H1 (cell line): ENCODE data around the gene VSIR. TPM values are rescaled to one million over a fixed set of nuclear protein-coding genes. Genes with fewer than 3 reads are reported as not detected.

ENCODE experiments used
- CTCF ChIA-PET: fragments of 300-600 bp; sonication (Branson Sonifier 250); formaldehyde crosslinking; loops from one replicate; lab custom pipeline; 2021; ENCODE audit not compliant: partially characterized antibody; lab: Charles Lee
- POLR2A ChIA-PET: fragments of 300-600 bp; sonication (Branson Sonifier 250); formaldehyde crosslinking; loops from one replicate; lab custom pipeline; 2021; ENCODE audit warnings: inconsistent platforms; ENCODE audit not compliant: partially characterized antibody; lab: Charles Lee
- DNase-seq, 2 experiments: peaks; one replicate each; pipeline versions ENCODE4 v3.0.0 to v3.0.0-alpha.2; 2010 to 2022; ENCODE audit warnings: low spot score in 2 of 2, low read depth in 1 of 2, mixed read lengths in 1 of 2
- FAIRE-seq: peaks from 2 replicates; lab custom pipeline; 2011; peaks lifted over from hg19 to GRCh38; lab: Jason Lieb, UNC
- H2AFZ ChIP-seq: 2 replicates; pipeline ENCODE4 v1.8.1; 2012; ENCODE audit warnings: low read length, inconsistent platforms
- H2AK5ac ChIP-seq: 2 replicates; pipeline ENCODE4 v1.6.1; 2013; ENCODE audit warnings: low read depth, low read length
- H2BK120ac ChIP-seq: replicated peaks from 2 replicates; pipeline ENCODE3; 2013; ENCODE audit warnings: low read depth, low read length, inconsistent platforms
- H2BK12ac ChIP-seq: 2 replicates; pipeline ENCODE4 v1.6.1; 2013; ENCODE audit warnings: low read depth, low read length
- H2BK15ac ChIP-seq: 2 replicates; pipeline ENCODE4 v1.6.1; 2013; ENCODE audit warnings: low read length
- H2BK20ac ChIP-seq: 2 replicates; pipeline ENCODE4 v1.6.1; 2013; ENCODE audit warnings: low read length
- H2BK5ac ChIP-seq: 2 replicates; pipeline ENCODE4 v1.6.1; 2013; ENCODE audit warnings: low read depth, low read length
- H3K14ac ChIP-seq: 2 replicates; pipeline ENCODE4 v1.6.1; 2013; ENCODE audit warnings: inconsistent platforms; ENCODE audit not compliant: insufficient read length
- H3K18ac ChIP-seq: 2 replicates; pipeline ENCODE4 v1.6.1; 2013; ENCODE audit warnings: low read length; ENCODE audit errors: extremely low read depth
- H3K23ac ChIP-seq: 2 replicates; pipeline ENCODE4 v1.6.1; 2013; ENCODE audit warnings: inconsistent platforms; ENCODE audit not compliant: insufficient read length
- H3K23me2 ChIP-seq: 2 replicates; pipeline ENCODE4 v1.6.1; 2013; ENCODE audit warnings: low read depth, low read length
- H3K27ac ChIP-seq: 2 replicates; pipeline ENCODE4 v1.6.1; 2011; ENCODE audit warnings: low read depth, low read length, inconsistent platforms
- H3K27me3 ChIP-seq, 4 experiments: replicated peaks in 1 of 4; 1 replicate in 1 of 4; 2 replicates in 3 of 4; pipeline versions ENCODE4 v1.6.1 to v1.8.1; 2011 to 2013; ENCODE audit warnings: low read length in 3 of 4, mild to moderate bottlenecking in 3 of 4, inconsistent platforms in 2 of 4, mixed read lengths in 2 of 4, moderate library complexity in 1 of 4; ENCODE audit not compliant: control insufficient read depth in 3 of 4, insufficient read depth in 3 of 4; ENCODE audit errors: extremely low read depth in 1 of 4
- H3K36me3 ChIP-seq, 4 experiments: 2 replicates each; pipeline versions ENCODE4 v1.6.1 to v1.8.1; 2011 to 2013; ENCODE audit warnings: mild to moderate bottlenecking in 4 of 4, low read length in 3 of 4, moderate library complexity in 2 of 4, control low read depth in 1 of 4, inconsistent platforms in 1 of 4; ENCODE audit not compliant: insufficient read depth in 4 of 4, control insufficient read depth in 2 of 4
- H3K4ac ChIP-seq: replicated peaks from 2 replicates; pipeline ENCODE3; 2013; ENCODE audit warnings: low read length, low read depth, mixed read lengths, inconsistent platforms; ENCODE audit not compliant: insufficient read length
- H3K4me1 ChIP-seq, 4 experiments: replicated peaks in 1 of 4; 1 replicate in 1 of 4; 2 replicates in 3 of 4; pipeline versions ENCODE4 v1.6.1 to v1.8.1; 2011 to 2013; ENCODE audit warnings: low read length in 3 of 4, inconsistent platforms in 2 of 4, mixed read lengths in 1 of 4; ENCODE audit not compliant: insufficient read depth in 4 of 4, control insufficient read depth in 3 of 4
- H3K4me2 ChIP-seq, 2 experiments: 2 replicates each; pipeline versions ENCODE4 v1.6.1 to v1.8.1; 2011 to 2013; ENCODE audit warnings: low read depth in 2 of 2, low read length in 2 of 2, control low read depth in 1 of 2, inconsistent platforms in 1 of 2, mild to moderate bottlenecking in 1 of 2; ENCODE audit not compliant: insufficient read depth in 1 of 2
- H3K4me3 ChIP-seq, 4 experiments: fragments of 200-600, 300-600 bp in 1 of 4; sonication (generic), shearing (Covaris generic), sonication (Bioruptor Twin) in 1 of 4; 2 replicates each; pipeline versions ENCODE4 v1.5.1 to v1.8.1; 2011 to 2016; ENCODE audit warnings: low read length in 4 of 4, low read depth in 3 of 4, control low read depth in 2 of 4, inconsistent platforms in 2 of 4, mild to moderate bottlenecking in 2 of 4, mixed read lengths in 1 of 4, moderate library complexity in 1 of 4; ENCODE audit not compliant: insufficient read depth in 2 of 4; ENCODE audit errors: extremely low read depth in 1 of 4
- H3K56ac ChIP-seq: replicated peaks from 2 replicates; pipeline ENCODE3; 2013; ENCODE audit warnings: low read depth, mild to moderate bottlenecking, mixed read lengths, low read length, inconsistent platforms; ENCODE audit not compliant: insufficient read length
- H3K79me1 ChIP-seq: 2 replicates; pipeline ENCODE4 v1.6.1; 2013; ENCODE audit warnings: low read depth, low read length, control low read depth
- H3K79me2 ChIP-seq, 2 experiments: 2 replicates each; pipeline versions ENCODE4 v1.6.1 to v1.8.1; 2012 to 2013; ENCODE audit warnings: low read length in 2 of 2, mild to moderate bottlenecking in 2 of 2, inconsistent platforms in 1 of 2; ENCODE audit not compliant: insufficient read depth in 2 of 2, control insufficient read depth in 1 of 2
- H3K9ac ChIP-seq, 4 experiments: replicated peaks in 1 of 4; 1 replicate in 1 of 4; 2 replicates in 3 of 4; pipeline versions ENCODE4 v1.6.1 to v1.8.1; 2011 to 2013; ENCODE audit warnings: low read depth in 3 of 4, low read length in 3 of 4, control low read depth in 2 of 4, mild to moderate bottlenecking in 2 of 4, moderate library complexity in 2 of 4, inconsistent platforms in 1 of 4; ENCODE audit errors: extremely low read depth in 1 of 4
- H3K9me3 ChIP-seq, 2 experiments: 2 replicates each; pipeline versions ENCODE4 v1.6.1 to v1.8.1; 2012 to 2013; ENCODE audit warnings: mild to moderate bottlenecking in 2 of 2, moderate library complexity in 2 of 2, control low read depth in 1 of 2, inconsistent platforms in 1 of 2, low read depth in 1 of 2, low read length in 1 of 2, mixed read lengths in 1 of 2; ENCODE audit not compliant: insufficient read depth in 2 of 2
- H4K20me1 ChIP-seq, 2 experiments: replicated peaks in 1 of 2; 2 replicates each; pipeline versions ENCODE3 to v1.8.1; 2011 to 2013; ENCODE audit warnings: inconsistent platforms in 2 of 2, low read length in 2 of 2, mild to moderate bottlenecking in 1 of 2; ENCODE audit not compliant: insufficient read depth in 2 of 2, control insufficient read depth in 1 of 2
- H4K5ac ChIP-seq: 2 replicates; pipeline ENCODE4 v1.6.1; 2013; ENCODE audit warnings: low read length, low read depth, mixed read lengths, inconsistent platforms; ENCODE audit not compliant: insufficient read length
- H4K8ac ChIP-seq: 2 replicates; pipeline ENCODE4 v1.8.0; 2013; ENCODE audit warnings: mild to moderate bottlenecking, moderate library complexity, low read length, inconsistent platforms; ENCODE audit not compliant: insufficient read depth; ENCODE audit errors: extremely low read depth
- H4K91ac ChIP-seq: replicated peaks from 2 replicates; pipeline ENCODE3; 2013; ENCODE audit warnings: low read length, mixed read lengths, inconsistent platforms; ENCODE audit not compliant: insufficient read length
- BCL11A ChIP-seq, 2 experiments: IDR thresholded peaks; one replicate each; pipeline ENCODE4 v1.6.1; 2011; ENCODE audit warnings: low read depth in 2 of 2, low read length in 2 of 2, mild to moderate bottlenecking in 2 of 2
- CREB1 ChIP-seq: IDR thresholded peaks from 2 replicates; pipeline ENCODE4 v1.6.1; 2012; ENCODE audit warnings: inconsistent platforms
- CTBP2 ChIP-seq: IDR thresholded peaks from 2 replicates; pipeline ENCODE4 v1.7.0; 2011; ENCODE audit warnings: borderline replicate concordance, mild to moderate bottlenecking, moderate library complexity, mixed read lengths, low read length; ENCODE audit not compliant: insufficient read depth, insufficient read length
- JUN ChIP-seq: IDR thresholded peaks from 2 replicates; pipeline ENCODE4 v1.6.1; 2011; ENCODE audit warnings: low read depth, mild to moderate bottlenecking, improper control_type of control experiment, low read length
- KDM1A ChIP-seq: fragments of 200-600, 300-600 bp; sonication (generic); IDR thresholded peaks from 2 replicates; pipeline ENCODE4 v1.7.1; 2016; ENCODE audit warnings: mild to moderate bottlenecking, low read length, borderline replicate concordance
- POU5F1 ChIP-seq: IDR thresholded peaks from 2 replicates; pipeline ENCODE4 v1.6.1; 2011; ENCODE audit warnings: low read depth, mild to moderate bottlenecking, low read length, moderate library complexity
- SP1 ChIP-seq: IDR thresholded peaks from 2 replicates; pipeline ENCODE4 v1.6.1; 2011; ENCODE audit warnings: low read depth, low read length
- SRF ChIP-seq: IDR thresholded peaks from 2 replicates; pipeline ENCODE4 v1.6.1; 2011; ENCODE audit warnings: mild to moderate bottlenecking, low read depth, low read length, moderate library complexity
- SUZ12 ChIP-seq: fragments of 200-600 bp; sonication (generic); IDR thresholded peaks from 2 replicates; pipeline ENCODE4 v1.6.1; 2012; ENCODE audit warnings: mild to moderate bottlenecking, inconsistent platforms, low read length, moderate library complexity, mixed read lengths
- TAF1 ChIP-seq: IDR thresholded peaks from 2 replicates; pipeline ENCODE4 v1.6.1; 2011; ENCODE audit warnings: mild to moderate bottlenecking, low read depth, low read length
- USF2 ChIP-seq: IDR thresholded peaks from 2 replicates; pipeline ENCODE4 v1.6.1; 2011; ENCODE audit warnings: low read length, improper control_type of control experiment
- ZNF274 ChIP-seq: IDR thresholded peaks from 2 replicates; pipeline ENCODE4 v1.7.0; 2012; ENCODE audit warnings: low read length, borderline replicate concordance; ENCODE audit errors: extremely low read depth
- WGBS, 2 experiments: shearing (Covaris generic) in 1 of 2; methylation state at CpG; one replicate each; pipeline versions ENCODE4 v1.1.6 to v1.1.7; 2013 to 2015; ENCODE audit warnings: low lambda C conversion rate in 2 of 2, mixed read lengths in 2 of 2, inconsistent platforms in 1 of 2, low coverage in 1 of 2, missing lambda C conversion rate in 1 of 2; ENCODE audit not compliant: insufficient replicate concordance in 2 of 2, insufficient coverage in 1 of 2, insufficient read length in 1 of 2; ENCODE audit errors: extremely low coverage in 1 of 2, missing lambda C conversion rate in 1 of 2; 5-methylcytosine and 5-hydroxymethylcytosine counted together
- polyA plus RNA-seq, 7 experiments: library from polyadenylated mRNA; depleted of rRNA in 3 of 7; stranded (reverse) in 5 of 7; unstranded in 2 of 7; fragments of >200 nt in 5 of 7; fragments of 200-250 nt in 2 of 7; gene quantifications; 1 replicate in 5 of 7; 2 replicates in 1 of 7; 4 replicates in 1 of 7; pipeline versions ENCODE4 v1.2.1 to v1.2.3, GENCODE V29; 2011 to 2013; ENCODE audit warnings: missing spikeins in 2 of 7, mixed read lengths in 2 of 7
- total RNA-seq: library from RNA; stranded (reverse); fragmentation: NEBNext Ultra II Directional; extraction: Animal tissue kit (Norgen Biotek cat#: 25700); gene quantifications from 2 replicates; pipeline ENCODE4 v1.2.1, GENCODE V29; 2021

VSIR gene
- total and polyA plus RNA-seq, 2 of the 8 experiments (the other 6 are each of a cell fraction or from before 2014, with no cell fraction given): 0.33 TPM; not detected in 1

DNA sequence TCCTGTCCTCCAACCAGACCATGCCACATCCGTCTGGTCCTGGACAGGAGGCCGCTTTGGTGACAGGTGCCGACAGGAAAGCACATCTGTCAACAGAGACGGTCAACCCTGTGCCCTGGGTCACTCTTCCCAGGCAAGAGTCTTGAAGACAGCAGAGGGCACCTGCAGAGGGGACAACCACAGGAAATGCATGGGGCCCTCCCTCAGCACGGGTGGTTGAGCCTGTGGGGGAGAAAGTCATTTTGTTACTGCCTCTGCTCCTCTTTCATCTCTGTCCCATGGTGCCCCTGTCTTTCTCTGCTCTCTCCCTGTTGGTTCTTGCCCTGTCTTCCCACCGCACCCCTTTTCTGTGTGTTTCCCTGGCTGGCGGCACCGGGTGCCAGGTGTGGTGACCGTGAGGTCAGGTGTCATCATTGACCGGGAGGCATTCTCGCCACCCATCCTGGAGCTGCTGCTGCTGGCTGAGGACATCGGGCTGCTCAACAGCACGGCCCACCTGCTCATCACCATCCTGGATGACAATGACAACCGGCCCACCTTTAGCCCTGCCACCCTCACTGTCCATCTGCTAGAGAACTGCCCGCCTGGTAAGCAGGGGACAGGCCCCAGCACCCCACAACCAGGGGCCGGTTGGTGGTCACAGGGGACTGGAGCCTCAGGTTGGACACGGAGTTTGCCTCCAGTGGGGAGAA, 17.6 kb upstream of the VSIR start:
- Histone ChIP-seq H2BK5ac (no peak overlapping the region), H3K4ac (no peak overlapping the region), H4K91ac (no peak overlapping the region), H3K36me3 (no peaks in the 10 kb centered on the region), H2AK5ac (no peak overlapping the region), H3K9ac (no peak overlapping the region), H2AFZ (no peak overlapping the region), H3K18ac (no peak overlapping the region), H3K79me2 (no peaks in the 10 kb centered on the region), H3K27me3 (no peaks in the 10 kb centered on the region), H3K14ac (no peak overlapping the region), H3K9me3 (no peaks in the 10 kb centered on the region), H3K56ac (no peak overlapping the region), H3K4me1 (no peaks in the 10 kb centered on the region), H3K23ac (no peak overlapping the region), H2BK120ac (no peak overlapping the region), H3K79me1 (no peaks in the 10 kb centered on the region), H2BK12ac (no peak overlapping the region), H2BK15ac (no peak overlapping the region), H4K8ac (no peak overlapping the region), H3K27ac (no peak overlapping the region), H3K23me2 (no peaks in the 10 kb centered on the region), H3K4me3 (no peak overlapping the region), H4K5ac (no peak overlapping the region), H4K20me1 (no peaks in the 10 kb centered on the region), H3K4me2 (no peak overlapping the region), H2BK20ac (no peak overlapping the region)
- DNase-seq: no peak
- FAIRE-seq: no peak
- ChIA-PET CTCF (interaction anchor here (1.6 kb wide), 1 partner anchor 13 kb away, joined by 5 read pairs; no protein-coding TSS in a partner anchor), POLR2A (interaction anchor here (0.6 kb wide), 1 partner anchor 944 kb away, joined by 3 read pairs; no protein-coding TSS in a partner anchor)
- 95% methylated on average over 16 of the region's 17 CpGs; no CpG with 5 or more reads in 1 of the 2 experiments for WGBS, 2 experiments
- TF ChIP-seq KDM1A (no peak), ZNF274 (no peak), CREB1 (no peak), USF2 (no peak), SUZ12 (no peak), JUN (no peak), SRF (no peak), POU5F1 (no peak), CTBP2 (no peak), BCL11A (IDR thresholded peaks at IDR 0.05; ENCODE audit: low read depth in 2 of 2, low read length in 2 of 2) (no peak), TAF1 (no peak), SP1 (no peak)
